ENCODE results near the gene HSBP1L1.

HSBP1L1 gene

GRCh38 chr18:79961527-79962291 lies 2.7 kb upstream of the HSBP1L1 start:
- DNase-seq (ENCODE audit: low read depth): no peak

DNA sequence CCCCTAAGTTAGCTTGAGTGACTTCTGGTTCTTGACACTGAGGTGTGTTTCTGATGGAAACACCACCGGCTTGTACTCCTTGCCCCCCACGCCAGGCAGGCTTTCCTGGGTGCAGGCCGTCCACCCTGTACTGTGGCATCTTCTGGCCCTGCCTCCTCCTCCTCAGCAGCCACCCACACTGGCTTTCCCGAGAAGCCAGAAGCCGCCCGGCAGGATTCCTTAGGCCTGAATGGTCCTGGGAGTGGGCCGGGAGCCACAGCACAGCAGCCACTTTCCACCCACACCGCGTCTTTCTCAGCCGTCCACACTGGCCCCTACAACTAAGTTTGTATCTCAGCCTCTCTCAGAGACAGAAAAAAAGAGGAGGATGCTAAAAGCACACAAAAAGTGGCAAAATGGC lies 2.1 kb upstream of the HSBP1L1 start:
- no peak for DNase-seq (ENCODE audit: low read depth)

DNA sequence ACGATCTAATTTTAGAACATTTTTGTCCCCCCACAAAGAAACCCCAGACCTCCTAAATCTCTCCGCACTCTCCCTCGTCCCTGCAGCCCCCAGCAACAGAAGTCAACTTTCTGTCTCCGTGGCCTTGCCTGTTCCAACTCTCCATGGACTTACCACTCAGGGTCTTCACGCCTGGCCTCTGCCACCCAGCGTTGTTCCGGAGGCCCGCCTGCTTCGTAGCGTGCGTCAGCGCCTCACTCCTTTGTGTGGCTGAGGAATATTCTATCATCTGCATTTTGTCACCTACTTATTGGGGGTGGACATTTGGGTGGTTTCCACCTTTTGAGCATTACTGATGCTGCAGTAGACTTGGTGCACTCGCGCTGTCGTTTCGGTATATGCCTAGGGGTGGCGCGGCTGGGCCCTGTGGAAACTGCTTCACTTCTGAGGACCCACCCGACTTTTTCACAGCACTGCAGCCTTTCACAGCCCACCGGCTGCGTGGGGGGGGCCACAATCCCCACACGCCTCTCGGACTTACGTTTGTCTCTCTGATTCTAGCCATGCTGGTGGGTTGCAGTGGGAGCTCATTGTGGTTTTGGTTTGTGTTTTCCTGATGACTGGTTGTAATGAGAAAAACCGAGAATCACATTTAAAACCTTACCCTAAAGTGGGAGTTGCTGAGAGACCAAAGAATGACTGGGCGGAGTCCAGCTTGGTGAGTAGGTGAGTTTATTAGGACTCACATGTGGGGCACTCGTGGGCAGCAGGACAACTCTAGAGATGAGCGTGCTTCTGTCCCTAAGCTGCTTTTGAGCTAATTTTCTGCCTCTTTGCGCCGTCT lies 1.4 kb upstream of the HSBP1L1 start:
- DNase-seq (ENCODE audit: low read depth): no peak

- DNase-seq (ENCODE audit: low read depth): no peak
Observed at GRCh38 chr18:79963658-79964329, 649 bp upstream of the HSBP1L1 start.

GRCh38 chr18:79965119-79965902 lies 868 bp downstream of the HSBP1L1 start:
- DNase-seq (ENCODE audit: low read depth): no peak

DNA sequence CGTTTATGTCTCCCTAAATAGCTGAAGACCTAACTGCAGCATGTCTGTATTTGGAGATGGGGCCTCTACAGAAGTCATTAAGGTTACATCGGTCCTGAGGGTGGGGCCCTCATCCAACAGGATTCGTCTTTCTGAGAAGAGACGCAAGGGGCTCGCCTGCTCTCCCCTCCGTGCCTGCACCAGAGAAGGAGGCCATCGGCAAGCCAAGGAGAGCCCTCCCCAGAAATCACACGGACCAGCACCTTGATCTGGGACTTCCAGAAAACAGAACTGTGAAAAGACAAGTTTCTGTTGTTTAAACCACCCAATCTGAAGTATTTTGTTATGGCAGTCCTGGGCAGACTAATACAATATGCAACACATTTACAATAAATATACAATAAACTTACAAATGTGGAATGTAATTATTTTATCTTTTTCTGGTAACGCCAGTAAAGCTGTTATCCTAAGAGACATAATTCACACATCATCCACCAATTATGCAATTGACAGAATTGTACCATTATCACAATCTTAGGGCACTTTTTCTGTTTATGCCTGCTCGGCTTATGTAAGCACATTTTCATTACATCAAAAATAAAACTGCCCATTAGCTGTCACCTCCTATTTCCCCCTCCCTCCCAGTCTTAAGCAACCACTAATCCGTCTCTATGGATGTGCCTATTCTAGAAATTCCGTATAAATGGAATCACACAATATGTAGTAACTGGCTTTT lies 6.1 kb downstream of the HSBP1L1 start:
- DNase-seq (ENCODE audit: low read depth): no peak

DNA sequence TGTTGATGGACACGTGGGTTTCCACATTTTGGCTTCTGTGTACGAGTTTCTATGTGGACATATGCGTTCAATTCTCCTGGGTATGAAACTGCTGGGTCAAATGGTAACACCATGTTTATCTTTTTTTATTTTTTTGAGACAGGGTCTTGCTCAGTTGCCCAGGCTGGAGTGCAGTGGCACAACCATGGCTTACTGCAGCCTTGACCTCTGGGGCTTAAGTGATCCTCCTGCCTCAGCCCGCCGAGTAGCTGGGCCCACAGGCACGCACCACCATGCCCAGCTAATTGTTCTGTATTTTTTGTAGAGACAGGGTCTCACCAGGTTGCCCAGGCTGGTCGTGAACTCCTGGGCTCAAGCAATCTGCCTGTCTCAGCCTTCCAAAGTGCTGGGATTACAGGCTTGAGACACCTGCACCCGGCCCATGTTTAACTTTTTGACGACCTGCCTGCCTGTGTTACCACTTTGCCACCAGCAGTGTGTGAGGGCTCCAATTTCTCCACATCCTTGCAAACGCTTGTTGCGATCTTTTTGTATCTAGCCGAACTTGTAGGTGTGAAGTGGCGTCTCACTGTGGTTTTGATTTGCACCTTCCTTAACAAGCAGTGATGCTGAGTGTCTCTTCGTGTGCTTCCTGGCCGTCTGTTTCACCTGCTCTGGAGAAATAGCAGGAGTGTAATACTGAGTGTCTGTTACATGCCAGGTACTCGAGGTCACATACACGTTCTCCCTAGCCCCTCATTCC lies 6.9 kb downstream of the HSBP1L1 start:
- DNase-seq (ENCODE audit: low read depth): no peak

GRCh38 chr18:79971986-79972385 lies 7.5 kb downstream of the HSBP1L1 start:
- DNase-seq (ENCODE audit: low read depth): no peak

DNA sequence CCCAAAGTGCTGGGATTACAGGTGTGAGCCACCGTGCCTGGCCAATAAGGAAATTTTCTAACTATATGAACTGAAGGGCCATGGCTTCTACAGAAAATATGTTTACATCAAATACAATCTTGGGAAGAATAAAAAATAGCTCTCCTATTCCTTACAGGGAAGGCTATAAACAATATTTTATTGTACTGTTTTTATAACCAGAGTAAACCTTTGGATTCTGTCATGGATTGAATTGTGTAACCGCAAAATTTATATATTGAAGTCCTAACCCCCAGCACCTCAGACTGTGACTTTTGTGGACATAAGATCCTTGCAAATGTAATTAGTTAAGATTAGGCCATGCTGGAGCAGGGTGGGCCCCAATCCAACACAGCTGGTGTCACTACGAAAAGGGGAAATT lies 8.3 kb downstream of the HSBP1L1 start:
- no peak for DNase-seq (ENCODE audit: low read depth)

GRCh38 chr18:79973517-79973916 lies 9.1 kb downstream of the HSBP1L1 start:
- DNase-seq (ENCODE audit: low read depth): no peak

GRCh38 chr18:79974025-79974654 lies 9.7 kb downstream of the HSBP1L1 start:
- DNase-seq (ENCODE audit: low read depth): no peak

DNA sequence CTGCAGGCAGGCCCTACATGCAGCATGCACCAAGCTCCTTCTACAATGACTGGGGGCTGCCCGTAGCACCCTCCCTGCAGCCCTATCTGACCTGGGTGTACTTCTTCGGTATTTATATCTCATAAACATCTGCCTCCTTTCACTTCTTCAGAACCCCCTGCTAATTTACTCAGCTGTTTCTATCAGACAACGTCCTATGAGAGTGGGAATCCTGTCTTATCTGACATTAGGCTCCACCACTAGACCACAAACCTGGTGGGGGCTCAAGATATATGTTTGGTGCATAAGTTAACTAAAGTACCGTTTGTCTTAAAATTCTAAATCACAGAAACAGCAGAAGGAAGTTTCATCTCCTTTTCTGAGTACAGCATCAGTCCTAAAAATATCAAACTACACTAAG lies 10.6 kb downstream of the HSBP1L1 start:
- DNase-seq (ENCODE audit: low read depth): peak; percentile 77

GRCh38 chr18:79975985-79976680 lies 11.7 kb downstream of the HSBP1L1 start:
- DNase-seq (ENCODE audit: low read depth): no peak

DNA sequence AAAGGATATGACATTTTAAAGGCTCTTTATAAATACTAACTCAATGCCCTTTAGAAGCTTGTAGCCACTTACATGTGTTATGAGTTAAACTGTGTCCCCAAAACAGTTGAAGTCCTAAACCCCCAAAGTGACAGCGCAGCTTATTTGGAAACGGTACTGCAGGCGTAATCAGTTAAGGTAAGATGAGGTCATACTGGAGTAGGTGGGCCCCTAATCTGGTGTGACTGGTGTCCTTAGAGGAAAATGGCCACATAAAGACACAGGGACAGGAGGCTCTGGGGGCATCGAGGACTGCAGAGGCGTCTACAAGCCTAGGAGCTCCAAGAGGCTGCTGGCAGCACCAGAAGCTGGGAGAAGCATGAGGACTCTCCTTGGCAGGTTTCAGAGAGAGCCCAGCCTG lies 15.4 kb downstream of the HSBP1L1 start:
- no peak for DNase-seq (ENCODE audit: low read depth)

DNA sequence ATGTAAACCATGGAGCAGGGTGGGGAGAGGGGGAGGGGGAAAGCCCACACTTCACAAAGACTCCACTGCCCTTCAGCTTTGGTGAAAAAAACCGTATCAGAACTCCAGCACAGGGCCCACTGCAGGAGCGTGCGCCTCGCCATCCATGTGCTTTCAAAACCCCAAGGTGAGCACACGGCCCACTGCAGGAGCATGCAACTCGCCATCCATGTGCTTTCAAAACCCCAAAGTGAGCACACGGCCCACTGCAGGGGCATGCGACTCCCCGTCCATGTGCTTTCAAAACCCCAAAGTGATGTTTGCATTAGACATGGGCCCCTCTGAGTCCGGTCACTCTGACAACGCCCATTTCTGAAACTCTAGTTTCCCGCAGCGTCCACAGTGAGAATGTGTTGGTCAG lies 16.1 kb downstream of the HSBP1L1 start:
- DNase-seq (ENCODE audit: low read depth): no peak

DNA sequence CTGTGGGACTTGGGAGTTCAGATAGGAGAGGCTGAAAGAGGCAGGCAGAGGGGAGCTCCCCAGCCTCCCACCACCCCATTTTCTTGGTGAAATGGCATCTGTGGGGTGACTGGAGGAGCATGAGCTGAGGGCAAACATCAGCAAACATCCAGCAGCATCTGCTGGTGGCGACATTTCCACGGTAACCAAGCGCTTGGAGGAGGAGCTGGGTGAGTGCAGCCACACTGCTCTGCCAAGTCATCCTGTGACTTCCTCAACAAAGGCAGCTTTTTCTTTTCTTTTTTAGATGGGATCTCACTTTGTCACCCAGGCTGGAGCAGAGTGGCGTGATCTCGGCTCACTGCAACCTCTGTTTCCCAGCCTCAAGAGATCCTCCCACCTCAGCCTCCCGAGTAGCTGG lies 18.3 kb downstream of the HSBP1L1 start:
- no peak for DNase-seq (ENCODE audit: low read depth)

- no peak for DNase-seq (ENCODE audit: low read depth)
Observed at GRCh38 chr18:79983253-79983652, 18.8 kb downstream of the HSBP1L1 start.

- DNase-seq (ENCODE audit: low read depth): no peak
Observed at GRCh38 chr18:79983793-79984192, 19.4 kb downstream of the HSBP1L1 start.

DNA sequence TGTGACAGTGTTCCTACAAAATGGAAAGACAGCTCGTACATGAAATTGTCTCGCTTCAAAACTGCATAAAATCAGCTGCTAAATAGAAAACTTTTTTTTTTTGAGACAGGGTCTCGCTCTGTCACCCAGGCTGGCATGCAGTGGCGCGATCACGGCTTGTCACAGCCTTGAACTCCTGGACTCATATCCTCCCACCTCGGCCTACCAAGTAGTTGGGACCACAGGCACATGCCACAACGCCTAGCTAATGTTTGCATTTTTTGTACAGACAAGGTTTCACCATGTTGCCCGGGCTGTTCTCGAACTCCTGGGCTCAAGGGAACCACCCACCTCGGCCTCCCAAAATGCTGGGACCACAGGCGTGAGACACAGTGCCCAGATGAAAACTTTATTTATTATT lies 20.7 kb downstream of the HSBP1L1 start:
- no peak for DNase-seq (ENCODE audit: low read depth)

DNA sequence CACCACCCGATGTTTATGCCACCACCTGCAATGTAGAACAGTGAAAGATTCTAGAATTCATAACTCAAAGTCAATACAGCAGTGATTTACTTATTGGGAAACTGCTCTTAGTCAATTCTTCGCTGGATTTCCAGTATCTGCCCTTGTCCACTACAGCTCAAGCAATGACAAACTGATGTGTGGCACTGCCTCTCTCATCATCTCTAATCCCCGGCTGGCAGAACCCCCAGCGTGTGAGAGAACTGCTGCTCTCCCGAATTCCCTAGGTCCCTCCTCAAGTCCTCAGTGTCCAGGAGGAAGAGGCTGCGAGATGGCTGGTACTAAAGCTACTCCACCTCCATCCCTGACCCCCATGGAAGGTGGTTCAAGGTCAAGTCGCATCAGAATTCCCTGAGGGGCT lies 22.3 kb downstream of the HSBP1L1 start:
- DNase-seq (ENCODE audit: low read depth): no peak
